HuH-7.5 (cell line): Measurements from ENCODE around the gene PALM2AKAP2.

Source experiments
- DNase-seq: peaks from one replicate; pipeline ENCODE4 v3.0.0; 2011; ENCODE audit warnings: low spot score

PALM2AKAP2 gene

DNA sequence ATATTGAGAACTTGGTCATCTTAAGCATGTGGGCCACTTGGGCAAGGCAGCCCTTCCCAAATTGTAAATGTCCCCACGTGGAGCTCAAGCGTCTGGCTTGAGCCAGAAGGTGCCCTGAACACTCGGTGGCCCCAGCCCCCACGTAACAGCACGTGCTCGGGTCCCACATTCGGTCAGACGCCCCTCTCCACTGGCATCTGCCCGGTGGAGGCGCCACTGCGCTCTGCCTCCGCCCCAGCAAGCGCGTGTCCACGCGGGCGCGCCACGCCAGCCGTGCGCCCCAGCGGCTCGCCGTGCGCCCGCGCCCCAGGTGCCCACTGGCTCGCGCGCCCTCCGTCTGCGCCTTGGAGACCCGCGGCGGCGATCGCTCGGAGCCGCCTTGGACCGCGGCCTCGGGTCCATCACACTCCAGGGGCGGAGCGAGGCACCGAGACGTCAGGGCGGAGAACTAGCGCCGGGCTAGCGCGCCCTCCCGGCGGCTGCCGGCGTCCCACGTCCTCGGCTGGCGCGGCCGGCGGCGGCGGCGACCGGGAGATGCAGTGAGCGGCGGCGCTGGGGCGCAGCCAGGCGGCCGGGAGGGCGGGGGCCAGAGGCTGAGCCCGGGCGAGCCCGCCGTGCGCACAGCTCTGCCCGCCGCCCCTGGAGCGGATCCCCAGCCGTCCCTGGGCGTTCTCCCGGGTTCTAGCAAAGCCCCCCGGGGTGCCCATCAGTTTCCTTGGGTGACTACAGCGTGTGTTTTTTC is at the start of gene PALM2AKAP2:
Gene PALM2AKAP2 (plus strand): TSS at position 488 of the 742 bp plus-strand sequence. CDS start 291 bp downstream, outside the sequence.
- peak; percentile 51 for DNase-seq

DNA sequence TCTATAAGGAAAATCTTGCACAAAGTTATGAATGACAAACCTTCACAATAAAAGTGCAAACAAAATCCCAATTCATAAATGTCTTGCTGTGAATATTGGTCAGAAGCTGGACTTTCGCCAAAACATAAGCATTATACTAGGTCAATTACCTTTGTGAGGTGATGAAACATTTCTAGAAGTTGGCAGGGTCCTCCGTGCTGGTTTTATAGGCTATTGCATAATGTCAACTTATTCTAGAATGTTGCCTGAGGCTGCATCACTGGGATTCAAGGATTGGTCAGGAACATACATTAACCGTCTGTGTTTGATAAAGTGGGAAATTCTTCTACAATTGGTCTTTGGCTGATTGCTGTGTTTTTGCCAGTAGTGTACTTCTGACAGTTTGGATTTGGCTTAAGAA is 49.8 kb upstream of the PALM2AKAP2 start:
- DNase-seq, result no peak

DNA sequence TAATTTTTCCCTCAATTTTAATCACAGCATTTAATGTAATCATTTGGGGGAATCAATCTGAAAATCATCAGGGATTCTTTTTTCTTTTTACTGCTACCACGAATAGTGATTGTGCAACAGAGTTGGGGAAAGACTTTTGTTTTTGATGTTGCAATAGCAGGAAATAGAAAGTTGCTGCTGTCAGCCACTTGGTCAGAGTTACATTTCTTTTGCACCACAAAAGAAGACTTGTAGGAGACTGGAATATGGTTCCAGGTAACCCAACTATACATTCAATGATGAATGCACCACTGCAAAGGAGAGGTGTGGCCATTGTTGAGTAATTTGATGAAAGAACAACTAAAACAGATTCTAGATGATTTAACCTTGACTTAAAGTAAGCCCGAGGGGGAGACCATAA is 46.3 kb upstream of the PALM2AKAP2 start:
- no peak for DNase-seq

DNA sequence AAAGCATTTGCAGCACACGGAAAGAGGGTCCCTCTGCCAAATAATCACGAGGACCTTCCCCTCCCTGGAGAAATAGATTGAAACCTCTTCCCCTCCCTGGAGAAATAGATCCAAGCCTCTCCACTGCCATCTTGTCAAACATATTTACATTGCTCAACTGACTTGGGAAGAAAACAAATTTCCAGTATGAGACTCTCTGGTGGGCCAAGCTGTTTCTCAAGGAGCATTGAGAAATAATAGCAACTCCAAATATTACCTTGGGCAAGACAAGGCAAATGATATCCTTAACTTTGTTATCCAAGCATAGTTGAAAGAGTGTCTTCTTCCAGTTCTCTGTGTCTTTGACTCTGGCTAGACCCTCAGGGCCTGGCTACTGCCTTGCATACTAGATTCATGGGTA is 45.2 kb upstream of the PALM2AKAP2 start:
- no peak for DNase-seq

DNA sequence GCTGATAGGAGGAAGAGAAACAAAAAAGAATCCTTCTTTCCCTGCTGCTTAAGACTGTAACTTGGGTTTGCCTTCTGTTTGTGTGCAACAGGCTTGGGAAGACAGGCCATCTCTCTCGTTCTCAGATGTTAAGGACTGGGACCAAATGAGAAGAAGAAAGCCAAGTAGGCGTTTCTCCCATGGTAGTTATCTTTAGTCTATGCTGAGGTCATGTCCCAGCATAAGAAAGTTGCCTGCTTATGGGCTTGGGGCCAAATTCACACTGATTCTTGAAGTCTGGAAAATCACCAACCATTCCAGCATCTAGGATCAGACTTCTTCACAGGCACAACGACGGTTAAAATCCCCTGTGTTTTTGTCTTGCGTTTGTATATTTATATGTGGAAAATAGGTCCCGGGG is 44.2 kb upstream of the PALM2AKAP2 start:
- no peak for DNase-seq

DNA sequence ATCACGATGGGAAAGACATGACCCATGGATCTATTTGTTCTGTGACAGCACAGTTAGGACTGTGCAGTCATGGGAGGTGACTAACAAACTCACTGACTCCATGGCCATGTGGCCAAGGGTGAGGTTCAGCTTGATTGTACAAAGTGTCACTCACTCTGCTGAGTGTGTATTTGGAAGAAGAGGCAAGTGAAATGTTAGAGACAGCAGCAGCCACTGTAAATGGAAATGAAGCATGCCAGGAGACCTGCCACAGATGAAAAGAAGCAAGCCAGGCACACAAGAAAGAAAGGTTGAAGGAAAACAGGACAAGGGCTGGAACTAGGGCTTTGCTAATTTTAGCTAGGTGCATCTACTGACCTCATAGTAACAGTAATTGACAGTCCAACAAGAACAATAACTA is 42.7 kb upstream of the PALM2AKAP2 start:
- no peak for DNase-seq

DNA sequence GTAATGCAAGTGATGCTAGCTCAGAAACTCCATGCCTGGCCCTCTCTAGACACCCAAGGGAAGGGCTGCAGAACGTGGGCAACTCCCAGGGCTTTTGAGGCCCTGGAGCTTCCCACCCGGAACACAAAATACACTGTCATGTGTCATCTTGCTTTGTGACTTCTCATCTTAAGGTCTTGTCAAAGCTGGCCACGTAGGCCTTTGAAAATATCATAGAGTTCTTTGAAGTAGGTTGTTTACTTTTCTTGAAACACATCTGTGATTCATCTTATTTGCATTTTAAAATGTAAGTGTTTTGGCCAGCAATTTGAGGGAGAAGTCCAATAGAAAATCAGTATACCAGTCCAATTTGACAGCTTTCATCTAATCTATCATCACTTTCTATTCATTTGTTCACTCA is 40.2 kb upstream of the PALM2AKAP2 start:
- no peak for DNase-seq

DNA sequence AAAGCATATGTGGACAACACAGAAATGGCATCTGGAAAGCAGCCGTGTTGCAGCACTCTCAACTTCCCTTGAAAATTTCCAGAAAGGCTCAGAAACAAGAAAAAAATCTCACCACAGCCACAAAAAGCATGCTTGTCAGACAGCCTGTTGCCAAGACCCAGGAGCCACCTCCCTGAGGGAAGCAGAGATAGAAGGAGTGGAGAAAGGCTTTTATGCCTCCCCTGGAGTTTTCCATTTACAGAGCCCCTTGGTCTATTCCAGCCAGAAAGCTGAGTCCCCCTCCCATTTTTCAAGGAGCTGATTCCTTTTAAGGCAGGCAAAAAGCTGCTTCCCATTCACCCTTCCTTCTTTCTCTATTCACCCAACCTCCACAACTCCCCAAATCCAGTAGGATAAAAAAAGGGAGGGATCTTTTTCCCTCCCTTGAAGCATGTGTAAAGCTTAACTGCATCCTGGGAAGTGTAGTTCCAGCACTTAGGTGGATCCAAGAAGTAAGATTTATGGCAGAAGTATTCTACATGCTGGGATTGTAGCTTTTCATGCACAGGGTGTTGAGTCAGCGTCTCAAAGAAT is 37.1 kb upstream of the PALM2AKAP2 start:
- no peak for DNase-seq

DNA sequence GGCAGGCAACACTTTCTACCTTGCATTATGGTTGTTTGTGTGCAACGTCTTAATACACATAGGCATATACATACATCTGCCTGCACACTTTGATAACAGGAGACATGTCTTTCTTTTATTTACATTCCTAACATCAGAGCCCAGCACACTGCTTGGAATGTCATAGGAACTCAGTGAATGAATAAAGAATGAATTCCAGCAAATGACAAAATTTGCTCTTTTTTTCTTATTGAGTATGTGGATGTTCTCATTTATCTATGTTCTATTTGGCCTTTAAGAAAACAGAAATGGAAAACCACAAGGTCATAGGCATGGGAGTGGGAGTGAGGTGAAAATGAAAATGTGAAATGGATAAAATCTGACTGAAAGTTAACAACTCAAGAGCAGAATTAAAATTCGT is 36.3 kb upstream of the PALM2AKAP2 start:
- no peak for DNase-seq

DNA sequence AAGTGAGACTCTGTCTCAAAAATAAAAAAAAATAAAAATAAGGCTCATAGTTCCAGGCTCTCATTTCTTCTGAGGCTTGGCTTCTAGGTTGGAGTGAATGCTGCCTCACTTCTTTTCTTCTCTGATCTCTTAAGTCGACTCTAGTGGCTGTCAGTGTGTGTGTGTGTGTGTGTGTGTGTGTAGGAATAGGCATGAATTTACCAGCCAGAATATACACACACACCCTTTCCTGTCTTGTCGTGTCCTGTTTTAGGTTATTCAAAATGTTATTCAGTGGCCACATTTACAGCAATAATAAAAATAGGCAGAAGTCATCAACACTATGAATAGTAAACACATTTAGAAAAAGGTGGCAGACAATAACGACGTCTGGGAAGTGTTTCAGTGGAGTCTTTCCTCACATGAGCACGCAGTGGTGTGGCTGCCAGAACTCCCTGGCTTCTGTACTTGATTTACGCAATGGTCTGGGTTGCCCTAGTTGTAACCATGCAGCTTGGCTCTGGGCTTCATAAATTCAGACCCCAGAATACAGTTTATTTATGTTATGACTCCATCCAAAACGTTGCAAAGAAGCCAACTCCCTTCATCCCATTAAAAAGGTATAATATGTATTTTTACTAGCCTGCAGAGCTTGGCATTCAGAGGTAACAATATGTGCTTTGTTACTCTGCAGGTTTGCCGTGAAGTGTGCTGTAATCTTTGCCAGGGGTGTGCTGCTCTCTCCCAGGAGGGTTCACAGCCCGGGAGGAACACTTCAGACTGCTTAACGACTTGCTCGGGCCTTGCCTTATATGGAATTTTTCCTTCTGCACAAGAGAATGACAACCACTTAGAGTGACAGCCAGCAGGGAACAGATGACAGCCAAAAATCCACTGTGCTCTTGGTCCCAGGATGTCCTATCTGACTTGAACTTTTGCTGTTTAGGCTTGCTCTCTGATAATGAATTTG is 34.4 kb upstream of the PALM2AKAP2 start:
- no peak for DNase-seq

DNA sequence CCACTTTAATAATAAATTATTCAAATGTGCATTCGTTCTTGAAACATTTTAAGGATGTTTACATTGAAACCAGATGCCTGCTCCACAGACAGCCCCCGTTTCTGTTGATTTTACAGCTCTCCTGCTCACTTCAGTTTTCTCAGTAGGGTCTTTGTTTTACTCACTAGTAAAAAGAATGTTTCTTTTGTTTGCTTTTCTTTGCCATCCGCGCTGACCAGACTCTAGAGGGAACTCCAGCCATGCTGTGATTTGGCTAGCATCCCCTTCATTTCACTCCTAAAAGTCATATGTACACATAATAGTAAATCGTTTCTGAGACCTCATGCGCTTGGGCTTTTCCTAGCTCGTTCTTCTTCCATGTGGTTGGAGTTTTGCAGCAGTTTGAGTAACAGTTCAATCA is 28.7 kb upstream of the PALM2AKAP2 start:
- no peak for DNase-seq

DNA sequence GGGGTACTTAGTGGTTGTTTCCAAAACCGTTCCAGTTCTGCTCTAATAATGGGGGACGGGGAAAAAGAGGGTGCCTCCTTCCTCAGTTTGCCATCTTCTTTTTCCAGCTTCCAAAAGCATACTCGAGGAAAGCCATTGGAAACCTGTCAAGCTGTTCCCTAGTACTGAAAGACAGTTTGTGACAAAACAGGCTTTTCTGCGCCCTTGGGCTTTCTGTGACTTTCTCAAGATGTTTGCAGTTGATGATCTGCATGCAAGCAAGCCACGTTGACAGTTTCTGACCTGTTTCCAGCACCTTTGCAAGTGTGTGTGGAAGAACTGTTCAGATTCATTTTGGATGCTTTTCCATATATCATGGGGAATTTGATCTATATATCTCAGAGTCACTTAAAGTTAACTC is 26.7 kb upstream of the PALM2AKAP2 start:
- DNase-seq, result no peak

DNA sequence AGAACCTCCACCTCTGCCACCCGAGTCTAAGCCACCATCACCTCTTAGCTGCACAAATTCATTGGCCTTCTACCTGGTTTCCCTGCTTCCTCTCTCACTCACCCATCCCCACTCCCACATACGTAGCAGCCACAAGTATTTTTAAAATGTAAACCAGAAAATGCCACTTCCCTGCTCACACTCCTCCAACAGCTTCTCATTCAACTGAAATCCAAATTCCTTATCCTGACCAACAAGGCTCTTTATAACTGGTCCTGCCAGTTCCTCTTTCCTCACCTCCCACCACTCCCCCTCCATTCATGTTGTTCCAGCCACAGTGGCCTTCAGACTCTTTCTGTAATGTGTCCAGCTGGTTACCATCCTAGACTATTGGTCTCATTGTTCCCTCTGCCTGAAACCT is 25.0 kb upstream of the PALM2AKAP2 start:
- no peak for DNase-seq

DNA sequence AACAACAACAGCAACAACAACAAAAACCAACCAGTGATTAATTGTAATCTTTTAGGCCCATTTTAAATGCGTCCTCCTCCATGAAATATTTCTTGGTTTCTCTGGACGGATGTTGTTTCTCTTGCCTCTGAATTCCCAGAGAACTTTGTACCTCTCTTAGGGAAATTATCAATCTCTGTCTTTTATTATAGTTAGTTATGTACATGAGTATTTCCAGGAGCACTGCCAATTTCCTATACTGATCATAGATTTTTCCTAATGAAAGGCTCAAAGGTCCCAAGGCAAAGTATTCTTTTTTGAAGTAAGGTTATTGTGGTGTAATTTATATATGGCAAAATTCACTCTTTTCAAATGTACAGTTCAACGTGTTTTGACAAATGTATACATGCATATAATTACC is 20.4 kb upstream of the PALM2AKAP2 start:
- no peak for DNase-seq

DNA sequence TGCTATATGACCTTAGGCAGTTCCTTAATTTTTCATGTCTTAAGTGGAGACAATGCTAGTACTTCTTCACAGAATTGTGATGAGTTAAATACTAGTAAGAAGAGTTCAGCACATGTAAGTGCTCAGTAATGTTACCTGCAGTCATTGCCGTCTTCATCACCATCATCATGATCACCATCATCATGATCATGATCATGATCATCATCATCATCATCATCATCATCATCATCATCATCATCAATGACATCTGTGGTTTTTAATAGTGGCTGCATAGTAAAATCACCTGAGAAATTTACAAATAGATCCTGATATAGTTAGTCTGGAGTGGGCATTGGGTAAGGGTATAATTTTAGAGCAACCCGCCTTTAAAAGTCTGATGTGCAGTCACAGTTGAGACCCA is 14.7 kb upstream of the PALM2AKAP2 start:
- no peak for DNase-seq

DNA sequence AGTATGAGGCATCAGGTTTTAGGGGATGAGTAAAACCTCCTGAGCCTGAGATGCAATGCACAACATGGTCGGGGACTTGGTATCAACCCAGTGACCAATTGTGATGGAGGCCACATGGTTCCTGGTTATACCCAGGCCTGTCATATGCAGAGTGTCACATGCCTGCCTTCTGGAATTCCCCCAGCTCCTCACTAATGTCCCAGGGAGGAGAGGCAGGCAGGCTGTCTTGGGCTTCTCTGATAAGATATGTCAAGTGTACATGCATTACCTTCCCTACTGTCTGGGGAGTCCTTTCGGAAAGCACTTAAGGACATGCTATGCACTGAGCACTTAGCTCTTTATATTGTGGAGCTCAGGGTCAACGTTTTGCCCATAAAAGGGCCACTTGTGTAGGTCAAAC is 14.2 kb upstream of the PALM2AKAP2 start:
- no peak for DNase-seq

DNA sequence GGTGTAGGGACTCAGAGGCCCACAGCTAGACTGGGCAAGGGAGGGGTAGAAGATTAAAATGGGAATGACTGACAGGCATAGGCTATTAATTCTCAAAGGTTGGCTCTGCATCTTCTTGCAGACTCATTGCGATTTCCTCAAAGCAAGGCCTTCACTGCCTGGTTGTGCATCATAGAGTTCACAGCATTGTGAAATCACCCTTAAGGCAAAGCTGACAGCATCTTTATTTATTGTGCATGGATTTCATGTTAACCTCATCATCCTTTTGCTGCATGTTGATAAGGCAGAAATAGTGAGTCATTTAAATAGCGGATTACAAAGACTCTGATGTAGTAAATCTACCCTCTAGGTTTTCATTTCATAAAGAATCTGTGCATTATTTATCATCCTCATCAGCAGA is 13.6 kb upstream of the PALM2AKAP2 start:
- no peak for DNase-seq

DNA sequence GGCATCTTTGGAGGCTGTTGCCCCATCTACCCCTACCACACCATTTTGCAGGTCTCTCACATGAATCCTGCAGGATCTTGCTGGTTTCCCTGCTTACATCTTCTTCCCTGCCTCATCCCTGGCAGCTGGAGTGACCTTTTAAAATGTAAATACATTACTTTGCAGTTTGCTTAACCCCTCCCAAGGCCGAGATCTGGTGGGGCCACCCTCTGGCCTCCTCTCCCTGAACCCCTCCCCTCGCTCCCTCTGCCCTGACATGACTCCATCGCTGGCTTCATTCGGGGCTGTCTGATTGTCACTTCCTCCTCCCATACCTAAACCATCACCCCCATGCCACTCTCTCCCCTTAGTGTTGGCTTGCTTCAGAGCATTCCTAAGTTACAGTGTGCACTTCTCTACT is 12.6 kb upstream of the PALM2AKAP2 start:
- DNase-seq, result no peak

DNA sequence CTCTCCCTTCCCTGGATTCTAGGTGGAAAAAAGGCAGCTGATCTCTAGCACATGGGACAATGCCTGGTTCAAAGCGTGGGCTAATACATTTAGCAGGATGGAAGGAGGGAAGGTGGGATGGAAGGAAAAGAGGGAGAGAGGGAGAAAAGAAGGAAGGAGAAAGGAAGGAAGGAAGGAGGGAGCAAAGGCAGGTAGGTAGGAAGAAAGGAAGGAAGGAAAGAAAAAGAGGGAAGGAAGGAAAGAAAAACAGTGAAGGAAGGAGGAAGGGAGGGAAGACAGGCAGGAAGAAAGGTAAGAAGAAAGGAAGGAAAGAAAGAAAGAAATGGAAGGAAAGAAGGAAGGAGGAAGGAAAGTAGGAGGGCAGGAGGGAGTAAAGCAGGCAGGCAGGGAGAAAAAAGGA is 12.2 kb upstream of the PALM2AKAP2 start:
- no peak for DNase-seq

DNA sequence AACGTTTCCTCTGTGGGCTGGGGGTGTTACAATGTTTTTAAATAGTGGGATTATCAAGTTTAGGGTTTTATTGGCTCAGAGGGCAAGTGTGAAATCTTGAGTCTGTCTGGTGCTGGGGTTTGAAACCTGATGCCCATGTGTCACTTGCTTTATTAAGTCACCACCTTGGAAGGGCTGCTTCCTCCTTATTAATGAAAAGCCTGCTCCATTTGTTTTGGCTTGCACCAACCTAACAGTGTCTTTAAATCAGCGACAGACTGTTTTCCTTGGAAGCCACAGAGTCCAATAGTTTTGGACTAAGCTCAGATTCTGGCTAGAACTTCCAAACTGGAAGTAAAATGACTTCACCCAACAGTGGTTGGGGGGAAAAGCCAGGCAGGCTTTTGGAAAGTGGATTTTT is 10.7 kb upstream of the PALM2AKAP2 start:
- DNase-seq, result no peak

DNA sequence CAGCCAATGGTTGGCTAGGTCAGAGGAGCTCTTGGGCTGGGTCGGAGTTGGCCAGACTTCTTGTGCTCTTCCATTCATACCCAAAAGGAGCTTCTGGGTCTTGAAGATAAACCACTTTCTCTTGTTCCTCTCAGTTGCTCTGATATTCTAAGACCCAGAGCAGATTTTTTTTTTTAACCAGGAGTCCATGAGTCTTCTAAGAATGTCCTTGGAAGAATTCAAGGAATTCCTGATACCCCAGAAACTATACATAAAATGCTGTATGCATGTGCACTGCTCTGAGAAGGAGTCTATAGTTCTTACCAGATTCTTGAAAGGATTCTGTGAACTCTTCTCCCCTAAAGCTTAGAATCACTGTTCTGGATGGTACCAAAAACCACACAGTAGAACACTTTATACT is 9.9 kb upstream of the PALM2AKAP2 start:
- DNase-seq, result no peak

DNA sequence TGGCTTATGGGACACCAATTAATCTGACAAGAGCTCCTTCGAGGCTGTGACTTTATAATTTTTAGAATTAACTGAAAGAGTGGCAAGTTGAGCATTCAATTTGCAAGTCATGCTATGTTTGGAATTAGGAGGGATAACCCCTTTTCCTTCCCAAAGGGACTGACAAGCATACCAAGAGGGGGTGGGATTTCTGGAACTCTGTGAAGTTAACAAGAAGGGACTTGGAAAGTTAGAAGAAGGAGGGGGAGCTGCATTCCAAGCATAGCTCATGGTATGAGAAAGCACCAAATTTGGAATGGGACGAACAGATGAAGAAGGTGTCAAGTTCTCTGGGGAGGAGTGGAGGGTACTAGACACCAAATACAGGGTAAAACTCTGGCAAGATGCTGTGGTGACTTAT is 8.9 kb upstream of the PALM2AKAP2 start:
- no peak for DNase-seq
